ENCODE data around the gene GOLGA6L2. TPM values are rescaled to one million over a fixed set of nuclear protein-coding genes. Genes with fewer than 3 reads are reported as not detected.

GOLGA6L2 gene
- total and polyA plus RNA-seq, 2 donors (not counting 3 experiments of a cell fraction or from before 2014, with no cell fraction given) = not detected

- no peaks in the 10 kb centered on the region for H3K36me3 ChIP-seq (ENCODE audit: control insufficient read depth in 2 of 2, extremely low read depth in 1 of 2, insufficient read depth in 2 of 2, low read length in 2 of 2)
- BruUV-seq (replicated peaks) = no TSS peak
- H4K20me1 ChIP-seq (replicated peaks; ENCODE audit: control insufficient read depth, extremely low read depth, insufficient read depth, low read length) = no peaks in the 10 kb centered on the region
- H3K79me2 ChIP-seq (ENCODE audit: control insufficient read depth, insufficient read depth, low read length) = no peaks in the 10 kb centered on the region
- H3K4me1 ChIP-seq (ENCODE audit: control insufficient read depth, extremely low read depth, insufficient read depth, low read length) = no peaks in the 10 kb centered on the region
- H3K9me3 ChIP-seq (replicated peaks; ENCODE audit: control insufficient read depth, insufficient read depth, low read length) = no peaks in the 10 kb centered on the region
- H3K9me1 ChIP-seq (replicated peaks; ENCODE audit: control insufficient read depth, extremely low read depth, insufficient read depth, low read length) = no peaks in the 10 kb centered on the region
- no peak overlapping the region for H3K4me2 ChIP-seq (ENCODE audit: insufficient read depth, low read length)
- no peak overlapping the region for H3K27ac ChIP-seq (ENCODE audit: insufficient read depth, low read depth, low read length)
- H2AFZ ChIP-seq (ENCODE audit: low read depth, low read length) = no peak overlapping the region
- no peaks in the 10 kb centered on the region for H3K27me3 ChIP-seq (ENCODE audit: control insufficient read depth in 2 of 2, insufficient read depth in 2 of 2, low read length in 2 of 2)
- CTCF ChIA-PET = no interaction called here
- H3K4me3 ChIP-seq (replicated peaks in 1 of 3; ENCODE audit: insufficient read depth in 1 of 3, low read depth in 1 of 3, low read length in 3 of 3) = no peak overlapping the region
- H3K9ac ChIP-seq (replicated peaks; ENCODE audit: extremely low read depth, insufficient read depth, low read length) = no peak overlapping the region
- POLR2A ChIA-PET = no interaction called here
- no peak for TF ChIP-seq EZH2 (IDR thresholded peaks at IDR 0.05; ENCODE audit: borderline replicate concordance, low read depth, low read length, severe bottlenecking)
- no peak for TF ChIP-seq POLR2A (IDR thresholded peaks at IDR 0.05; ENCODE audit: low read depth, low read length)
- no peak for TF ChIP-seq MAX (IDR thresholded peaks at IDR 0.05; ENCODE audit: insufficient read depth, insufficient read length)
- TF ChIP-seq GATA2 (IDR thresholded peaks at IDR 0.05; ENCODE audit: insufficient read depth, insufficient read length, low read depth, low read length) = no peak
- no peak for TF ChIP-seq FOS (IDR thresholded peaks at IDR 0.05; ENCODE audit: borderline replicate concordance, insufficient read depth, low read length)
- TF ChIP-seq POLR2AphosphoS5 (IDR thresholded peaks at IDR 0.05; ENCODE audit: insufficient read depth, low read depth, low read length) = no peak
- TF ChIP-seq JUN (IDR thresholded peaks at IDR 0.05; ENCODE audit: borderline replicate concordance, insufficient read depth, insufficient read length, low read depth) = no peak
- TF ChIP-seq CTCF (IDR thresholded peaks at IDR 0.05; ENCODE audit: extremely low read depth in 1 of 2, insufficient read depth in 1 of 2, low read depth in 1 of 2, low read length in 2 of 2) = no peak
- no peak for TF ChIP-seq MYC (IDR thresholded peaks at IDR 0.05; ENCODE audit: low read depth, low read length)
- no peak for FAIRE-seq
- DNase-seq (ENCODE audit: low read depth, low spot score) = no peak
- dilution Hi-C loops (cut with MboI; ENCODE audit: extremely low pct_ligation_motif_present, low sequenced_read_pairs) (no loop called here), intact Hi-C loops (cut with micrococcal nuclease) (no loop called here)
Observed at GRCh38 chr15:23482764-23483489, 35.9 kb upstream of the GOLGA6L2 start.
